HCT116 (cell line): ENCODE data around the gene DNAJC5G. TPM values are rescaled to one million over a fixed set of nuclear protein-coding genes. Genes with fewer than 3 reads are reported as not detected.

Experiments
- ATAC-seq: fragments of 200-7000 bp; cut with Tn5 transposase; 2 replicates; pipeline ENCODE4 v1.9.1; 2020; ENCODE audit warnings: mild to moderate bottlenecking, moderate library complexity
- BruUV-seq: library from RNA; stranded (reverse); fragments of 400-500 nt; replicated peaks from 2 replicates; lab custom pipeline; 2021; lab: Mats Ljungman, UMichigan
- CTCF ChIA-PET: fragments of 300-600 bp; sonication (Branson Sonifier 250); formaldehyde crosslinking; loops from one replicate; lab custom pipeline; 2021; ENCODE audit warnings: antibody characterized with exemption; lab: Charles Lee
- POLR2A ChIA-PET: fragments of 300-600, 350-600 bp; sonication (Branson Sonifier 250); formaldehyde crosslinking; loops from one replicate; lab custom pipeline; 2021; ENCODE audit warnings: antibody characterized with exemption; lab: Charles Lee
- RAD21 ChIA-PET, 2 experiments: fragments of 300-600 bp; sonication (Branson Sonifier 250); formaldehyde crosslinking; loops; one replicate each; lab custom pipeline; 2023; ENCODE audit warnings: low total read pairs in 2 of 2; ENCODE audit not compliant: uncharacterized antibody in 2 of 2, unreplicated experiment in 2 of 2, low non-redundant PET in 1 of 2; lab: Charles Lee
- DNase-seq: peaks from one replicate; pipeline ENCODE4 v3.0.0-alpha.2; 2010; ENCODE audit warnings: low read depth, low spot score
- H2AFZ ChIP-seq: fragments of 200-600 bp; shearing (Covaris generic), sonication (generic); 2 replicates; pipeline ENCODE4 v1.6.1; 2017; ENCODE audit warnings: low read depth, mixed run types, mixed read lengths, antibody characterized with exemption, low read length; ENCODE audit not compliant: poor library complexity, severe bottlenecking
- H3K27ac ChIP-seq: 2 replicates; pipeline ENCODE4 v1.5.1; 2012; ENCODE audit warnings: low read depth, low read length
- H3K27me3 ChIP-seq: fragments of 200-600 bp; sonication (generic); 2 replicates; pipeline ENCODE4 v1.6.1; 2016; ENCODE audit warnings: mixed run types, low read length, mixed read lengths; ENCODE audit not compliant: insufficient read depth
- H3K36me3 ChIP-seq, 2 experiments: fragments of 200-500 bp in 1 of 2; fragments of 200-600 bp in 1 of 2; sonication (Bioruptor generic) in 1 of 2; sonication (generic) in 1 of 2; 2 replicates each; pipeline versions ENCODE4 v1.5.1 to v1.6.1; 2014 to 2016; ENCODE audit warnings: low read length in 2 of 2, inconsistent platforms in 1 of 2, mixed read lengths in 1 of 2, mixed run types in 1 of 2; ENCODE audit not compliant: insufficient read depth in 2 of 2, control insufficient read depth in 1 of 2
- H3K4me1 ChIP-seq, 2 experiments: fragments of 200-600 bp in 1 of 2; sonication (generic) in 1 of 2; 2 replicates each; pipeline versions ENCODE4 v1.5.1 to v1.6.1; 2012 to 2017; ENCODE audit warnings: low read length in 2 of 2, inconsistent platforms in 1 of 2, mild to moderate bottlenecking in 1 of 2, mixed read lengths in 1 of 2, mixed run types in 1 of 2, moderate library complexity in 1 of 2; ENCODE audit not compliant: insufficient read depth in 2 of 2, control insufficient read depth in 1 of 2
- H3K4me2 ChIP-seq: fragments of 200-600 bp; sonication (generic); 2 replicates; pipeline ENCODE4 v1.6.1; 2017; ENCODE audit warnings: mixed run types, low read length, mixed read lengths
- H3K4me3 ChIP-seq, 2 experiments: fragments of 200-600 bp in 1 of 2; sonication (generic) in 1 of 2; replicated peaks in 1 of 2; 2 replicates each; pipeline ENCODE4 v1.5.1; 2011 to 2016; ENCODE audit warnings: low read length in 2 of 2, control low read depth in 1 of 2, low read depth in 1 of 2, mild to moderate bottlenecking in 1 of 2, mixed read lengths in 1 of 2, mixed run types in 1 of 2
- H3K79me2 ChIP-seq: fragments of 200-600 bp; sonication (generic); 2 replicates; pipeline ENCODE4 v1.6.1; 2017; ENCODE audit warnings: mild to moderate bottlenecking, mixed run types, low read length, moderate library complexity, mixed read lengths; ENCODE audit not compliant: insufficient read depth
- H3K9ac ChIP-seq: fragments of 200-600 bp; sonication (generic); 2 replicates; pipeline ENCODE4 v1.6.1; 2016; ENCODE audit warnings: low read length, mixed read lengths
- H3K9me2 ChIP-seq: fragments of 200-600 bp; sonication (generic), shearing (Covaris generic); 2 replicates; pipeline ENCODE4 v1.6.1; 2017; ENCODE audit warnings: mixed run types, mild to moderate bottlenecking, moderate library complexity; ENCODE audit not compliant: insufficient read depth
- H3K9me3 ChIP-seq, 2 experiments: fragments of 200-500 bp in 1 of 2; fragments of 200-600 bp in 1 of 2; sonication (Bioruptor generic) in 1 of 2; sonication (generic) in 1 of 2; 2 replicates each; pipeline ENCODE4 v1.6.1; 2014 to 2017; ENCODE audit warnings: low read length in 2 of 2, mixed read lengths in 2 of 2, inconsistent platforms in 1 of 2, low read depth in 1 of 2, mild to moderate bottlenecking in 1 of 2, mixed run types in 1 of 2, moderate library complexity in 1 of 2; ENCODE audit not compliant: control insufficient read depth in 1 of 2, insufficient read depth in 1 of 2
- H4K20me1 ChIP-seq: fragments of 200-600 bp; sonication (generic), shearing (Covaris generic); 2 replicates; pipeline ENCODE4 v1.6.1; 2017; ENCODE audit warnings: mixed run types, mild to moderate bottlenecking, moderate library complexity; ENCODE audit not compliant: insufficient read depth
- ELF1 ChIP-seq: IDR thresholded peaks from 2 replicates; pipeline ENCODE4 v1.6.1; 2012; ENCODE audit warnings: low read depth, borderline replicate concordance
- RAD21 ChIP-seq: IDR thresholded peaks from 2 replicates; pipeline ENCODE4 v1.6.1; 2012; ENCODE audit warnings: low read depth, mild to moderate bottlenecking
- SIN3A ChIP-seq: IDR thresholded peaks from 2 replicates; pipeline ENCODE4 v1.6.1; 2012; ENCODE audit warnings: low read depth
- YY1 ChIP-seq: IDR thresholded peaks from 2 replicates; pipeline ENCODE4 v1.6.1; 2011; ENCODE audit warnings: low read length, low read depth, moderate library complexity, mild to moderate bottlenecking; ENCODE audit not compliant: insufficient replicate concordance; ENCODE audit errors: extremely low read depth
- intact Hi-C: fragments of 100-400 bp; cut with micrococcal nuclease; formaldehyde crosslinking; loops from 2 replicates; pipeline ENCODE4 v1.10.0; 2022
- total RNA-seq: library from RNA; stranded (reverse); gene quantifications from one replicate; pipeline ENCODE4 v1.2.1, GENCODE V29; 2021; ENCODE audit not compliant: unreplicated experiment
- TF ChIP-seq, protein P1 (sequence below), 3 experiments: fragments of 200-600 bp in 1 of 3; sonication (generic) in 1 of 3; IDR thresholded peaks in 2 of 3; conservative IDR thresholded peaks in 1 of 3; 2 replicates each; pipeline ENCODE4 v1.5.1; 2012 to 2017; ENCODE audit warnings: low read depth in 2 of 3, low read length in 2 of 3, antibody characterized with exemption in 1 of 3, borderline replicate concordance in 1 of 3, control low read depth in 1 of 3, mild to moderate bottlenecking in 1 of 3, mixed read lengths in 1 of 3, mixed run types in 1 of 3, moderate library complexity in 1 of 3; ENCODE audit not compliant: insufficient read depth in 1 of 3
- TF ChIP-seq, protein P2 (sequence below): IDR thresholded peaks from 2 replicates; pipeline ENCODE4 v1.6.1; 2011; ENCODE audit warnings: mild to moderate bottlenecking, low read length, moderate library complexity; ENCODE audit not compliant: insufficient replicate concordance; ENCODE audit errors: extremely low read depth

DNAJC5G gene
- total RNA-seq, 1 experiment from 2014 or later: 2.5 TPM

DNA sequence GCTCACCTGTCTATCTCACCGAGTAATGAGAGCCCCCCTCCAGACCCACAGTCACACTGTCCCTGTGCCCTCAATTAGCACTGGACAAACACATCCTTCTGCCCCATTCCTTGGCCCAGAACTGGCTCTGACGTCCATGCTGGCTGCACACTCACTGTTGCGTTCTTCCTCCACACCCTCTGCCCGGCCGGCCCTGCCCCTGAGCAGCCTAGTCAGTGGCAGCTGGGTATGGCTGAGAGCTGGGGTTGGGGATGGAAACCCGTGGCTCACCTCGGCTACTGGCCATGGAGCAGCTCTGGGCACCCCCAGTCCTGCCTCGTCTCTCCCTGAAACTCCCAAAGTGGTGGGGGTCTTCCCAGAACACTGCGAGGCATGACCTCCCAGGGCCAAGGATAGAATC lies 39.5 kb downstream of the DNAJC5G start:
- no TSS peak for BruUV-seq
- no peak overlapping the region for H3K27ac ChIP-seq
- ChIA-PET CTCF (interaction anchor here (2.0 kb wide), 1 partner anchor 12 kb away, joined by 6 read pairs; no protein-coding TSS in a partner anchor), POLR2A (no interaction called here), RAD21 (no interaction called here)
- H3K36me3 ChIP-seq: peaks cover 0 to 1% of the 10 kb centered on the region in 2 experiments; a peak in 1 of 4 replicates
- peaks cover 4 to 5% of the 10 kb centered on the region in 2 experiments; a peak in 3 of 4 replicates for H3K4me1 ChIP-seq
- ATAC-seq (no peak), DNase-seq (no peak)
- no peak overlapping the region for H3K4me2 ChIP-seq
- no peaks in the 10 kb centered on the region for H3K27me3 ChIP-seq
- no peak overlapping the region for H3K9ac ChIP-seq
- TF ChIP-seq ELF1 (no peak), RAD21 (no peak), SIN3A (no peak), YY1 (no peak)
- TF ChIP-seq, protein P1, sequence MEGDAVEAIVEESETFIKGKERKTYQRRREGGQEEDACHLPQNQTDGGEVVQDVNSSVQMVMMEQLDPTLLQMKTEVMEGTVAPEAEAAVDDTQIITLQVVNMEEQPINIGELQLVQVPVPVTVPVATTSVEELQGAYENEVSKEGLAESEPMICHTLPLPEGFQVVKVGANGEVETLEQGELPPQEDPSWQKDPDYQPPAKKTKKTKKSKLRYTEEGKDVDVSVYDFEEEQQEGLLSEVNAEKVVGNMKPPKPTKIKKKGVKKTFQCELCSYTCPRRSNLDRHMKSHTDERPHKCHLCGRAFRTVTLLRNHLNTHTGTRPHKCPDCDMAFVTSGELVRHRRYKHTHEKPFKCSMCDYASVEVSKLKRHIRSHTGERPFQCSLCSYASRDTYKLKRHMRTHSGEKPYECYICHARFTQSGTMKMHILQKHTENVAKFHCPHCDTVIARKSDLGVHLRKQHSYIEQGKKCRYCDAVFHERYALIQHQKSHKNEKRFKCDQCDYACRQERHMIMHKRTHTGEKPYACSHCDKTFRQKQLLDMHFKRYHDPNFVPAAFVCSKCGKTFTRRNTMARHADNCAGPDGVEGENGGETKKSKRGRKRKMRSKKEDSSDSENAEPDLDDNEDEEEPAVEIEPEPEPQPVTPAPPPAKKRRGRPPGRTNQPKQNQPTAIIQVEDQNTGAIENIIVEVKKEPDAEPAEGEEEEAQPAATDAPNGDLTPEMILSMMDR (IDR thresholded peaks at IDR 0.05 in 2 of 3, conservative IDR thresholded peaks at IDR 0.05 in 1 of 3; ENCODE audit: borderline replicate concordance in 1 of 3, insufficient read depth in 1 of 3, low read depth in 2 of 3, low read length in 2 of 3): no peak
- TF ChIP-seq, protein P2, sequence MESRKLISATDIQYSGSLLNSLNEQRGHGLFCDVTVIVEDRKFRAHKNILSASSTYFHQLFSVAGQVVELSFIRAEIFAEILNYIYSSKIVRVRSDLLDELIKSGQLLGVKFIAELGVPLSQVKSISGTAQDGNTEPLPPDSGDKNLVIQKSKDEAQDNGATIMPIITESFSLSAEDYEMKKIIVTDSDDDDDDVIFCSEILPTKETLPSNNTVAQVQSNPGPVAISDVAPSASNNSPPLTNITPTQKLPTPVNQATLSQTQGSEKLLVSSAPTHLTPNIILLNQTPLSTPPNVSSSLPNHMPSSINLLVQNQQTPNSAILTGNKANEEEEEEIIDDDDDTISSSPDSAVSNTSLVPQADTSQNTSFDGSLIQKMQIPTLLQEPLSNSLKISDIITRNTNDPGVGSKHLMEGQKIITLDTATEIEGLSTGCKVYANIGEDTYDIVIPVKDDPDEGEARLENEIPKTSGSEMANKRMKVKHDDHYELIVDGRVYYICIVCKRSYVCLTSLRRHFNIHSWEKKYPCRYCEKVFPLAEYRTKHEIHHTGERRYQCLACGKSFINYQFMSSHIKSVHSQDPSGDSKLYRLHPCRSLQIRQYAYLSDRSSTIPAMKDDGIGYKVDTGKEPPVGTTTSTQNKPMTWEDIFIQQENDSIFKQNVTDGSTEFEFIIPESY: no peak
- H3K4me3 ChIP-seq: no peak overlapping the region
- no peaks in the 10 kb centered on the region for H3K9me2 ChIP-seq
- intact Hi-C loops: no loop called here
- no peak overlapping the region for H2AFZ ChIP-seq
- no peaks in the 10 kb centered on the region for H4K20me1 ChIP-seq
- H3K79me2 ChIP-seq: no peaks in the 10 kb centered on the region
- no peaks in the 10 kb centered on the region for H3K9me3 ChIP-seq
